Mesothelial cell of epicardium (in vitro differentiated cells): Measurements from ENCODE around the gene ARHGAP22. TPM values are rescaled to one million over a fixed set of nuclear protein-coding genes. Genes with fewer than 3 reads are reported as not detected.
"Not testable (repeated sequence)": the region's sequence is repeated elsewhere in the genome, so short reads cannot be mapped to it uniquely, and the experiment has no call there.

Experiments used
- DNase-seq, 2 experiments: peaks; one replicate each; pipeline ENCODE4 v3.0.0; 2021; ENCODE audit warnings: low spot score in 2 of 2; ENCODE audit not compliant: unreplicated experiment in 2 of 2
- H3K27ac Mint-ChIP-seq: 2 replicates; pipeline ENCODE4 v1.8.0; 2021; ENCODE audit warnings: mixed read lengths
- H3K27me3 Mint-ChIP-seq: 2 replicates; pipeline ENCODE4 v1.8.0; 2021; ENCODE audit warnings: low read depth, mixed read lengths
- H3K36me3 Mint-ChIP-seq: 2 replicates; pipeline ENCODE4 v1.8.0; 2021; ENCODE audit warnings: mixed read lengths
- H3K4me1 Mint-ChIP-seq: 2 replicates; pipeline ENCODE4 v1.8.0; 2021; ENCODE audit warnings: mixed read lengths
- H3K4me3 Mint-ChIP-seq: 2 replicates; pipeline ENCODE4 v1.8.0; 2021; ENCODE audit warnings: mild to moderate bottlenecking, moderate library complexity, mixed read lengths
- H3K9me3 Mint-ChIP-seq: 2 replicates; pipeline ENCODE4 v1.8.0; 2021; ENCODE audit warnings: mixed read lengths
- total RNA-seq: library from RNA; stranded (reverse); gene quantifications from 3 replicates; pipeline ENCODE4 v1.2.1, GENCODE V29; 2021
- TF ChIP-seq, protein P1 (sequence below): fragments of 200-600 bp; sonication (generic); IDR thresholded peaks from one replicate; pipeline ENCODE4 v1.5.0; 2021; ENCODE audit warnings: antibody characterized with exemption; ENCODE audit not compliant: unreplicated experiment

The ARHGAP22 gene
- total RNA-seq, 1 donor from 2014 or later: 2.9 TPM

DNA sequence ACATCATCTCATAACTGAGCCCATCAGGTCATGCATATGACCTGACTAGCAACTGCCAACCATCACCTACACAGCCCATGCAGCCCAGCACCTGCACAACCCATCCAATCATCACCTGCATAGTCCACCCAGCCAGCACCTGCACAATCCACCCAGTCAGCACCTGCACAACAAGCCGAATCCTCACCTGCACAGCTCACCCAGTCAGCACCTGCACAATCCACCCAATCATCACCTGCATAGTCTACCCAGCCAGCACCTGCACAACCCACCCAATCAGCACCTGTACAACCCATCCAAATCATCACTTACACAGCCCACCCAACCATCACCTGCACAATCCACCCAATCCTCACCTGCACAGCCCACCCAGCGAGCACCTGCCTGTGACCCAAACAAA lies 46.4 kb upstream of the ARHGAP22 start:
- Mint-ChIP-seq H3K9me3 (no peaks in the 10 kb centered on the region), H3K4me3 (no peak overlapping the region), H3K36me3 (no peaks in the 10 kb centered on the region), H3K27me3 (peaks cover 86% of the 10 kb centered on the region), H3K27ac (no peak overlapping the region), H3K4me1 (no peaks in the 10 kb centered on the region)
- DNase-seq: no peak
- TF ChIP-seq, protein P1, sequence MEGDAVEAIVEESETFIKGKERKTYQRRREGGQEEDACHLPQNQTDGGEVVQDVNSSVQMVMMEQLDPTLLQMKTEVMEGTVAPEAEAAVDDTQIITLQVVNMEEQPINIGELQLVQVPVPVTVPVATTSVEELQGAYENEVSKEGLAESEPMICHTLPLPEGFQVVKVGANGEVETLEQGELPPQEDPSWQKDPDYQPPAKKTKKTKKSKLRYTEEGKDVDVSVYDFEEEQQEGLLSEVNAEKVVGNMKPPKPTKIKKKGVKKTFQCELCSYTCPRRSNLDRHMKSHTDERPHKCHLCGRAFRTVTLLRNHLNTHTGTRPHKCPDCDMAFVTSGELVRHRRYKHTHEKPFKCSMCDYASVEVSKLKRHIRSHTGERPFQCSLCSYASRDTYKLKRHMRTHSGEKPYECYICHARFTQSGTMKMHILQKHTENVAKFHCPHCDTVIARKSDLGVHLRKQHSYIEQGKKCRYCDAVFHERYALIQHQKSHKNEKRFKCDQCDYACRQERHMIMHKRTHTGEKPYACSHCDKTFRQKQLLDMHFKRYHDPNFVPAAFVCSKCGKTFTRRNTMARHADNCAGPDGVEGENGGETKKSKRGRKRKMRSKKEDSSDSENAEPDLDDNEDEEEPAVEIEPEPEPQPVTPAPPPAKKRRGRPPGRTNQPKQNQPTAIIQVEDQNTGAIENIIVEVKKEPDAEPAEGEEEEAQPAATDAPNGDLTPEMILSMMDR: no peak

DNA sequence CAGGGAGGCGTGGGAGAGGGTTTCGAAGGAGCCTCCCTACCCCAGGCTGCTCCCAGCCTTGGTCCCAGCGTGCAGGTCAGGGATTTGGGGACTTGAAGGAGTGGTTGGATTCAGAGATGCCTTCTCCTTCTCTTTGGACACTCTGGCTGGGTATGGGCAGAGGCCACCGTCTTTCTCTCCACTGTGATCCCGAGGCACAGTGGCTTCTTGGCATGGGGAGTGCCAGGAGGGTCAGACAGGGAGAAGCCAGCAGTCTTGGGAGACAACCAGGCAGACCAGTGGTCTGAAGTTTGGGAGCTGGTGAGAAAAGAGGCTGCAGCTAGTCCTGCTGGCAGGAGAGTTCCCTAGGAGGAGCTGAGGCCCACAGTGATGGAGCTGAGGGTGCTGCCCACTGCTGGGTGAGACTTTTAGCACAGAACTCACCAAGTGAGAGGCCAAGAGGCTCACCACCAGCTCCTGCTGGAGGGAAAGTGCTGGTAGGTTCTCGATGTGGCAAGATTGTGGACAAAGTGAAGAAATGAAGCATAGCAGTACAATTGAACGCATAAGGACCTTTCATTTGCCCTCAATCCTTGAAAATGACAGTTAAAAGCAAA lies 44.6 kb upstream of the ARHGAP22 start:
- TF ChIP-seq, protein P1: no peak
- H3K36me3 Mint-ChIP-seq: no peaks in the 10 kb centered on the region
- no peaks in the 10 kb centered on the region for H3K4me1 Mint-ChIP-seq
- H3K27me3 Mint-ChIP-seq: peaks cover 87% of the 10 kb centered on the region
- no peaks in the 10 kb centered on the region for H3K9me3 Mint-ChIP-seq
- no peak for DNase-seq
- no peak overlapping the region for H3K27ac Mint-ChIP-seq
- H3K4me3 Mint-ChIP-seq: no peak overlapping the region

DNA sequence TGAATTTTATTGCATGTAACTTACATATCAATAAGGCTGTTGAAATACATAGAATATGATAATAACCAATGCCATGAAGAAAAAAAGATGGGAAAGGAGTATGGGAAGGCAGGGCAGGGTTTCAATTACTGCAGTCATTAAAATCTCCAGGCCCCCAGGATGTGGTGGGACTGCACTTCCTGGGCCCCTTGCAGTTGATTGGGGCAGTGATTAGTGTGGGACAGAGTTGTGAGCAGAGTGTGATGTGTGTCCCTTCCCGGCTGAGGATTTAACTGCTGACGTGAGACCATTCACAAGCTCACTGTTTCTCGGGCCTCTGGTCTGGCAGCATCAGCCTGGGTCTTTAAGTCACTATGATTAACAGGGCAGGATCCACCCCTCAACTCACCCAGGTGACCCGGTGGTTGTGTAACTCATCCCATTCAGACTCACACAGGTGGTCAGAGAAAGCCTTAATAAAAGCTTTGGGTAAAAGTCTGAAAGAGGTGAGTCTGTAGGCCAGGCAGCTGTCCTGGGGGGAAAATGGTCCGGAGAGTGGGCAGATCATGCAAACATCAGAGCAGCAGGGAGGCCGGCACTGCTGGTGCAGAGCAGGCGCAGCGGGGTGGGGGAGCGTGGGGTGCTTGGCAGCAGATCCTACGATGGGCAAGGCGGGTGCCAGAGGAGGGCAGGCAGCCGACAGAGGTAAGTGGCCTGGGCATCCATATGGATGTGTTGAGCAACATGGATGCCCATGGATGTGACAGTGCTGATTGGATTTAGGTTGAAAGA lies 43.5 kb upstream of the ARHGAP22 start:
- Mint-ChIP-seq H3K36me3 (no peaks in the 10 kb centered on the region), H3K27me3 (peaks cover 81% of the 10 kb centered on the region), H3K9me3 (no peaks in the 10 kb centered on the region), H3K4me1 (no peaks in the 10 kb centered on the region), H3K27ac (no peak overlapping the region), H3K4me3 (no peak overlapping the region)
- TF ChIP-seq, protein P1: no peak
- DNase-seq: no peak

DNA sequence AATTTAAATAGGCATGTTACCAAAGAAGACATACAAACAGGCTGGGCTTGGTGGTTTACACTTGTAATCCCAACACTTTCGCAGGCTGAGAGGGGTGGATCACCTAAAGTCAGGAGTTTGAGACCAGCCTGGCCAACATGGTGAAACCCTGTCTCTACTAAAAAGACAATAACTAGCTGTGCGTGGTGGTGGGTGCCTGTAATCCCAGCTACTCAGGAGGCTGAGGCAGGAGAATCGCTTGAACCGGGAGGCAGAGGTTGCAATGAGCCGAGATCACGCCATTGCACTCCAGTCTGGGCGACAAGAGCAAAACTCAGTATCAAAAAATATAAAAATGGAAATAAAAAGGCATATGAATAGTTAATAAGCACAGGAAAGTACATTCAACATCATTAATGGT lies 42.2 kb upstream of the ARHGAP22 start:
- H3K4me1 Mint-ChIP-seq, H3K36me3 Mint-ChIP-seq, H3K4me3 Mint-ChIP-seq, DNase-seq, H3K27ac Mint-ChIP-seq, H3K9me3 Mint-ChIP-seq: not testable (repeated sequence)
- peaks cover 68% of the 10 kb centered on the region for H3K27me3 Mint-ChIP-seq

DNA sequence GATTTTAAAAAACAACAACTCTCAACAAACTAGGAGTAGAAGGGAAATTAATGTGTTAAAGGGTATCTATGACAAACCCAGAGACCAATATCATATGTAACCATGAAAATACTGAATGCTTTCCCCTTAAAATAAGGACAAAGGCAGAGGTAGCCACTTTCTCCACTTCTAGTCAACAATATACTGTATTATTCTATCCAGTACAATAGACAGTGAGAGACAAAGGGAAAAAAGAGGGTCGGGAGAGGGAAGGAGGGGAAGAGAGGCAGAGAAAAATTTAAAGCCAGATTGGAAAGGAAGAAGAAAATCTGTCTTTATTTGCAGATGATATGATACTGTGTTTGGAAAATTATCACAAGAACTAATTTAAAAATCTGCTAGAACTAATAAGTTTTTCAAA lies 40.7 kb upstream of the ARHGAP22 start:
- Mint-ChIP-seq H3K4me1 (no peaks in the 10 kb centered on the region), H3K9me3 (peaks cover 3% of the 10 kb centered on the region), H3K27ac (no peak overlapping the region), H3K27me3 (peaks cover 53% of the 10 kb centered on the region), H3K36me3 (no peaks in the 10 kb centered on the region), H3K4me3 (no peak overlapping the region)
- TF ChIP-seq, protein P1: no peak
- DNase-seq: no peak

DNA sequence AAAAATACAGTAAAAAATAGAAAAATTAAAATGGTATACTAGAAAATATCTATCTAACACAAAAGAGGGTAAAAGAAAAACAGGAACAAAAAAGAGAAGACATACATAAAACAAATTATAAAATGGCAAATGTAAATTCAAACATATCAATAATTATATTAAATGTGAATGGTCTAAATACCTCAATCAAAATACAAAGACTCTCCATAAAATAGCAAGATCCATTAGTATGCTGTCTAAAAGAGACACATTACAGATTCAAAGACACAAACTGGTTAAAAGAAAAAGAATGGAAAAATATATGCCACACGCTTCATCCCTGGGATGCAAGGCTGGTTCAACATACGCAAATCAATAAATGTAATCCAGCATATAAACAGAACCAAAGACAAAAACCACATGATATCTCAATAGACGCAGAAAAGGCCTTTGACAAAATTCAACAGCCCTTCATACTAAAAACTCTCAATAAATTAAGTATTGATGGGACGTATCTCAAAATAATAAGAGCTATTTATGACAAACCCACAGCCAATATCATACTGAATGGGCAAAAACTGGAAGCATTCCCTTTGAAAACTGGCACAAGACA lies 36.3 kb upstream of the ARHGAP22 start:
- H3K36me3 Mint-ChIP-seq, H3K4me1 Mint-ChIP-seq, H3K27ac Mint-ChIP-seq, H3K4me3 Mint-ChIP-seq, DNase-seq: not testable (repeated sequence)
- peaks cover 18% of the 10 kb centered on the region for H3K9me3 Mint-ChIP-seq
- peaks cover 20% of the 10 kb centered on the region for H3K27me3 Mint-ChIP-seq
